GM10266 (cell line): ENCODE measurements around the gene MAFF.
"Not testable (repeated sequence)": the region's sequence is repeated elsewhere in the genome, so short reads cannot be mapped to it uniquely, and the experiment has no call there.

Experiments used
- DNase-seq: peaks from one replicate; pipeline ENCODE4 v3.0.0; 2012; ENCODE audit errors: extremely low spot score
- CTCF ChIP-seq: IDR thresholded peaks from 2 replicates; pipeline ENCODE4 v1.5.1; 2012; ENCODE audit warnings: mild to moderate bottlenecking, low read depth; ENCODE audit not compliant: control insufficient read depth, insufficient read depth; ENCODE audit errors: missing control alignments

Gene MAFF

GRCh38 chr22:38201711-38202436, at the start of gene MAFF:
Gene MAFF (plus strand): TSS chr22:38201994. CDS start chr22:38213854, 11,860 bp downstream.
- TF ChIP-seq CTCF = no peak
- DNase-seq = peak; percentile 98

GRCh38 chr22:38153821-38154562, 47.8 kb upstream of the MAFF start:
- no peak for TF ChIP-seq CTCF

GRCh38 chr22:38154563-38154915, 47.3 kb upstream of the MAFF start:
- not testable (repeated sequence) for DNase-seq

More at GRCh38 chr22:38153821-38154562, 47.8 kb upstream of the MAFF start:
- DNase-seq = no peak

GRCh38 chr22:38155703-38156102, 46.1 kb upstream of the MAFF start:
- no peak for TF ChIP-seq CTCF
- DNase-seq = no peak

- no peak for DNase-seq
- no peak for TF ChIP-seq CTCF
These were observed 38.6 kb upstream of the MAFF start for GRCh38 chr22:38162881-38163843.

- no peak for DNase-seq
- no peak for TF ChIP-seq CTCF
These were observed 37.8 kb upstream of the MAFF start for GRCh38 chr22:38163844-38164550.

- TF ChIP-seq CTCF = no peak
- no peak for DNase-seq
These were observed 37.3 kb upstream of the MAFF start for GRCh38 chr22:38164551-38164918.
